NCI-H1436 (cell line): Measurements from ENCODE around the gene VAC14.
A peak's percentile ranks its signal among the peaks of the same experiment; 100 is the strongest.

Experiments
- DNase-seq: peaks from one replicate; lab custom pipeline; 2025; lab: John Stamatoyannopoulos, UW

The VAC14 gene

DNA sequence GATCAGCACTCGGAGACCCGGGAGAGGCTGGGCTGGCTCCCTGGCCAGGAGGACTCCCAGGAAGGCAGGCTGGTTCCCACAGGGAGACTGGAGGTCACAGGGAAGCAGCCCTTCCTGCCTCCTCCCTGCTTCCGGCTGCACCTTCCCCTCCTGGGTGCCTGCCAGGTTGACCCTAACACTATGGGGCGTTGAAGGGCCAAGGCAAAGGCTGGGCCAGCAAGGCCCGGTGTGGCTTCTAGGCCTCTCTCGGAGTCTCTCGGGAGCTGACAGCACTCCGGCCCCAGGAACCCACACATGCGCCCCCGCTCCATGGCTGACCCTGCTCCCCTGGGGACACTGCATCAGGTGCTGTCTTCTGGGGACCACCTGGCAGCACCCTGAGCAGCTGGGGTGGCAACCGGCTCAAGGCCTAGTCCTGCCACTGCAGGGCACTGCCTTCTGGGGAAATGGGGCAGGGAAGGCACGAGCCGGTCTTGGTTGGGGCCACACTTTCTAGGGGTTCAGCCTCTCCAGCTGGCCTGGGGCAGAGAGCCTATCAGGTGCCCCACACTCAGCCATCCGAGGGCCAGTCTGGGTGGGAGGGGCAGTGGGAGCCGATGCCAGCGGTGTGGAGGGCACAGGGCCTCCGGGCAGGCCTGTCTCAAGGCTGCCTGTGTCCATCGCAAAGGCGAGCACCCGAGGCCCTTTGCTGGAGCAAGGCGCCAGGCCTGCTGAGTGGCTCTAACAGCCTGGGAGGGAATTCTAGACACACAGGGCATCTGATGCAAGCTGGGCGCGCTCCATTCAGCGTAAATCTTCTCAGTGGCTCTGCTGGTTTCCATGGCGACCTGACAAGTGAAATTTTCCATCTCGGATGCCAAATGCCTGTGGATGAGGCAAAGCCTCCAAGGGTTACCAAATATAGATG, 109.5 kb downstream of the VAC14 start:
- no peak for DNase-seq

DNA sequence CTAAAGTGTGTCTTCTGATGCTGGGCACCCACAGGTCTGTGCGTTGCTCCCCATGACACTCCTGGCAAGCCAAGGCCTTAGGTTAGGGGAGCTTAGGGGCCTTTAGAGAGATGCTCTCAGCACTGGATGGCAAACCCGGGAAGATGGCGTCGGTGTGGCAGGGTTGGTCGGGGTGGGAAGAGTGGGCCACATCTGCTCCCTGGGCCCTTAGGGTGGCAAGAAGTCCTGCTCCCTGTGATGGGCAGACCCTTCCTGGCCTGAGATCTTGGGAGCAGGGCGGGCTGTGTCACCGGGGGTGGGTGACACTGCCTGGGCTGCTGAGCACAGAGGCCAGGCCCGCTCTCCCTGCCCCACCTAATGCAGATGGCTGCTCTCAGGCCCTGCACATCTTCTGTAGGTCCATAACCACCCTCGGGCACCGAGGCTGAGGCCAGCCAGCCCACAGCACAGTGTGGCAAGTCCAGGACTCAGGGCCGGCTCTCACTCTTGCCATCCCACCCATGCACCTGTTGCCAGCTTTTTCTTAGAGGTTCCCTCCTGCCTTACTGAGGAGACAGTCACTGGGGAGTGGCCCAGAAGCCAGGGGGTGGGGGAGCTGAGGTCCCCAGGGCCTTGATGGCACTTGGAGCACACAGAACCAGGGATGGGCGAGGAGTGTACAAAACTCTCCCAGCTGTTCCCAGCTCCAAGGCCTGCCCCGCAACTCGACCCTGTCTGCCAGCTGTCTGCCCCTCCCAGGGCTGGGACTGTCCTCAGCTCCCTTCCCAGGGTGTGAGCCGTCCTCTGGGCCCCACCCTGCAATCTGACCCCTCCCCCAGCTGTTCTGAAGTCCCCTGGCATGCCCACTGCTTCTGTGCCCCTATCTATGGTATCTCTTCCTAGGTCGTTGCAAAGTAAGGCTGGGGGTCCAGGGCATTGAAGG, 110.7 kb downstream of the VAC14 start:
- DNase-seq = no peak

DNA sequence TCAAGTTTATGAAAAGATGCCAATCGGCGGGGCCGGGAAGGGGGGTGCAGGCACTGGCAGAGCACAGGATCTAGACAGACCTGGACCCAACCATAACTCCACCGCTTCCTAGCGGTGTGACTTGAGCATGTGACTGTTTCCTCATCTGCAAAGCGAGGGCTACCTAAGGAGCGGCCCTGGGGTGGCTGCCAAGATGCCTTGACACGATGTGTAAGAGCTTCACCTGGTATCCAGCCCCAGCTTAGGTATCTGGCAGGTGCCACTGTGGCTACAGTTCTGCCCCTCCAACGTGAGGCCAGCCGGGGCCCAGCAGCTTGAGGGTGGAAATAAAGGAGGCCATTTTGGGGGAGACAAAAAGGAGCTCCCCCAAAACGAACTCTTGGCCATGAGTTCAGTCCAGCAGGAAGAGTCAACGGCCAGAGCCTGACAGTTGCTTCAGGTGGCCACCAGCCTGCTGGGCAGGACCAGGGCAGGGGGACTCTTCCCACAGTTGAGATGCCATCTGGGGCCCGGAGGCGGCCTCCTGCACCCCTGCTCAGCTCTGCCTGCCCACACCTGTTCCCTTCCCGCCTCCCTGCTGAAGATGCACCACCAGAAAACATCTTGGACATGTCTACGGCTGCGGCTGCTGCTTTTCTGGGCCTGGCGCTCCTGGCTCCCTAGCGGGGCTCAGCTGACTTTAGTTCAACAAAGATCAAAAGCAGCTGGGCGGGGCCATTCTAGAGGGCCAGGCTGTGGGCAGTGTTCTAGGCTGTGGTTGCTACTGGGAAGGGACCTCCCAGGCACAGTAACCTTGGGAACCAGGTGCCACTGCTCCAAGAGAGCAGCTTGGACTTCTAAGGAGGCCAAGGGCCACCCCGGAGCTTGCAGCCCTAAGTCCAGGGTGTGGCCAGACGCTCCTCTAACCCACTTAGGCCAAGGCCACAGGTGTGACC, 111.7 kb downstream of the VAC14 start:
- no peak for DNase-seq

DNA sequence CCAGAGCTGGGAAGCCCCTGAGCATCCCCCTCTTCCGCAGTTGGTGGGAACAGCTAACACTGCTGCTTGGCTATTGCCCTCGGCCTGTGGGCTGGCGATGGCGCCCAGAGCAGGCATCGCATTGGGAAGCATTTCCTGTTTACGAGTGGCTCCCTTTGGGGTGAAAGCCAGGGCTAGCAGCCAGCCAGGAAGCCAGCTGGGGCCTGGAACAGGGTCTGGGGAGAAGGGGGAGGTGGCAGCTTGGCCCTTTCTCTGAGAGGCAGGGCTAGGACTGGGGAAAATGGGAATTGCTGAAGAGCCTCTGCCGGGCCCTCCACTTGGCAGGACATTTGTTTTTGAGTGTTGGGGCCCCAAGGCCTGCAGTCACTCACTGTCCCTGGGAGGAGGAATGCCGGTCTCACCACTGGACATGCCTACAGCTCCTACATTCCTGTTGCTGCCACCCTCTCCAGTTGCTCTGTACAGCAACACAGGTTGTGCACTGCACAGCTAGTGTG, 112.7 kb downstream of the VAC14 start:
- no peak for DNase-seq

DNA sequence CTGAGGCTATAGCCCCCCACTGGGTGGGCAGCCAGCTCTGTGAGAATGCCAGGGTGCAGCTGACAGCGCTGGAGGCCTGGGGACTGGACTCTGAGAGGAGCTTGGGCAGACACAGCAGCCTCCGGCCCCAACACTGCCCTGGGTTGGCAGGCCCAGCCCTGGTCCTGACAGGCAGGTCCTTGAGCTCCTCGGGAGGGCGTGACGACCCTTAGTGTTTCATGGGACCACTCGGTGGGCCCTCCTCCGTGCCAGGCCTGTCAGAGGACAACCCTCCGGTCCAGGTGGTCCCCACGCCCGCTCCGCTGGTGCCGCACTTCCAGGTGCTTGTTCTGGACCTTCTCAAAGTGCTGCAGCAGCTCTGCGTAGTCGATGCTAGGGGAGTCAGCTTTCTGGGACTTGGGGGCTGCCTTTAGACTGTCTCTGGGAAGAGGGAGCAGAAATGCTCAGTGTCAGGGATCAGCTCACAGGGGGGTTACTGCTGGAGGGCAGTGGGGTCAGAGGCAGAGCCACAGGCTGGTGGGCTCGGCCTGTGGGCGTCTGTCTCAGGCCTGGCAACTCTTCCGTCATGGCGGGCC, 113.2 kb downstream of the VAC14 start:
- DNase-seq = no peak

DNA sequence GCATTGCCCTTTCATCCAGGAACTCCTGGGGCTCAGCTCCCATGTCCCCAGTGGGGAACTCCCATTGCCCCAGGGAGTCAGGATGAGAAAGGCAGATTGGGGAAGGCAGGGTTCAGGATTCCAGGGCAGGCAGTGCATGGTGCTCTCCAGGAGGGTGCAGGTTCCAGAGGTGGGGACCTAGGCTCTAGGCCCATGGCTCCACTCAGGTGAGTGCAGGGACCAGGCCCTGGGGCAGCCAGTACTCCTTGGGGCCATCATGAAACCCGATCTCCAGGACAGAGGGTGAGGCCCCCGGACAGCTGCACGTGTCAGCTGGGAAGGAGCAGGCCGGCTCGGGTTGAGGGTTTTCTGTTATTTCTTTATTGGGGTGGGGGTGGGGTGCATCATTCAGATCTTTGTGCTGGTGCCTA, 113.9 kb downstream of the VAC14 start:
- no peak for DNase-seq

DNA sequence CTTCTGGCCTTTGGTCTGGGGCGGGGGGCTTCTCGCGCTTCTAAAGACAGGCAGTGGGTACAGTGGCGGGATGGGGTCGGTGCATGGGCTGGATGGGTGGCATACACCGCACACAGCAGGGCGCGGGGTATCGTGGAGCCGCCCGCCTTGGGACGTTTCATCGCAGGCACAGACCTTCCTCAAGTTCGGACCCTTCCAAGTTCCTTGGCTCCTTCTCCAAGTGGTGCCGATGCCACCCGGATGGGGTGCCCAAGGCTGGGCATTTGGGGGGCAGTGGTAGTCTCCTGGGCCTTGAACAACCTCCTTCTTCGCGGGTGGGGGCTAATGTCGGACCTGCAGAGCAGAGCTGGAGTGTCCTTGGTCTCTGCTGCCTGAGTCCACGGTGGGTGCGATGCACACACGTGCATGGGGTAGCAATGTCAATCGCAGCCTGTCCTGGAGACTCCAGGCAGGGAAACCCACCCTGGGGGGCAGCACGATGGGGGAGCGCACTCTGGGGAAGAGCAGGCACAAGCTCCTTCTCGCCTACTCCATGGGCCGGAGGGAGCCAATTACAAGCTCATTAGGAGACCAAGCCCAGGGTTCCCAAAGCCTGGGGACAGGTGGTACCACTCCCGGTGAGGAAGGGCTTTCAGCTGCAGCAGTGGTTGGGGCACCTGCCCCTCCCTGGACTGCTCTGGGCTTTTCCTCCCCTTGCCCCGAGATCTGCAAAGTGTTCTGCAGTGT, 114.4 kb downstream of the VAC14 start:
- DNase-seq = no peak

DNA sequence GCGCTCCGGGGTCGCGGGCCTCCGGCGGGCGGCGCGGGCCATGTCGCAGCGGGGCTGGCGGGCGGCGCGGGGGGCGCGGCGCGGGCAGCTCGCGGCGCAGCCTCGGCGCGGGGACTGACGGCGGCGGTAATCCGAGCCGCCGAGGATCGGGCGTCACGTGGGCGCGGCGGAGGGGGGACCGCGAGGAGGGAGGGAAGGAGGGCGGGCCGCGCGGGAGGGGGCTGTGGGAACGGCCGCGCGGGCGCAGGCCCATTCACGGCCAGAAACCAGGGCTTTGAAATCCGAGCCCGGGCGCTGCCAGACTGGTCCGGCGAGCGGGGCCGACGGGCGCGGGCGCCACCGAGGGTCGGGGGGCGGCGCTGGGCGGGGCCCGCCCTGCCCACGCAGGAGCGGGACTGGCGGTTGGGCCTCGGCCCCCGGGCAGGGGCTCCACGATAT, 115.0 kb downstream of the VAC14 start, which contains the start of gene MTSS2:
Gene MTSS2 (minus strand): TSS at position 116 of the 438 bp plus-strand sequence. CDS start 262 bp downstream, outside the sequence.
- DNase-seq = peak; percentile 74

DNA sequence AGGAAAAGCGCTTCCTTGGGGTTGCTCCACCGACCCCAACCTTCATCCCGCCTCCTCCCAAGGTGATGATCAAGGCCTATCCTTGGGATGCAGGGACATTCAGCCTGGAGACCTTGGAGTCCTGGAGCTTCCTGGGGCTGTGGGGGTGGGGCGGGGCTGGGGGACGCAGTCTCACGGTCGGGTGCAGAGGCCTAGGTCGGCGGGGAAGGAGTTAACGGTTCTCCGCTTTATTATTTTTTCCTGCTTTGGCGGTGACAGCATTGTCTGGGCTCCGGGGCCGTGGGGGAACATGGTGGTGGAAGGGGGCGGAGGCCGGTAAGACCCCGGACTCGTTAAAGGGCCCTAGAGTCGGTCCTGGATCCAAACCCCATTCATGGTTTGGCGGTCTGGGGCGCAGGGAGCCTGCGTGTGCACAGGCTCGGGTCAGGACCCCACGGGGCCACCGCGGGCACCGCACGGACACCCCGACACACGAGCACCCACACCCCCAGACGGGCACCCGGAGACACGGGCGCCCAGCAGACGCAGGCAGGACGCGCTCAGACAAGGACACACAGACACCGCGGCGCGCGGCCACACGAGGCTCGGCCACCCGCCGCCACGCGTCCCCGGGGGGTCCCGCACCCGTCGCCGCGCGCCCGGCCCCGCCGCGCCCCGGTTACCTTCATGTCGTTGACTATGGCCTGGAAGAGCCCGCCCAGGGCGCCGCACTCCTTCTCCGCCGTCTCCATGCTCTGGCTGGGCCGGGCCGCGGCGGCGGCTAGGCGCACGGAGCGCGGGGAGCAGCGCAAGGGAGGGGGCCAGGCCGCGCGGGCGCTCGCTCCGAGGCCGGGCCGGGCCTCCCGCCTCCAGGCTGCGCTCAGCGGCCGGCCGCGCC, 115.7 kb downstream of the VAC14 start:
- DNase-seq = no peak

DNA sequence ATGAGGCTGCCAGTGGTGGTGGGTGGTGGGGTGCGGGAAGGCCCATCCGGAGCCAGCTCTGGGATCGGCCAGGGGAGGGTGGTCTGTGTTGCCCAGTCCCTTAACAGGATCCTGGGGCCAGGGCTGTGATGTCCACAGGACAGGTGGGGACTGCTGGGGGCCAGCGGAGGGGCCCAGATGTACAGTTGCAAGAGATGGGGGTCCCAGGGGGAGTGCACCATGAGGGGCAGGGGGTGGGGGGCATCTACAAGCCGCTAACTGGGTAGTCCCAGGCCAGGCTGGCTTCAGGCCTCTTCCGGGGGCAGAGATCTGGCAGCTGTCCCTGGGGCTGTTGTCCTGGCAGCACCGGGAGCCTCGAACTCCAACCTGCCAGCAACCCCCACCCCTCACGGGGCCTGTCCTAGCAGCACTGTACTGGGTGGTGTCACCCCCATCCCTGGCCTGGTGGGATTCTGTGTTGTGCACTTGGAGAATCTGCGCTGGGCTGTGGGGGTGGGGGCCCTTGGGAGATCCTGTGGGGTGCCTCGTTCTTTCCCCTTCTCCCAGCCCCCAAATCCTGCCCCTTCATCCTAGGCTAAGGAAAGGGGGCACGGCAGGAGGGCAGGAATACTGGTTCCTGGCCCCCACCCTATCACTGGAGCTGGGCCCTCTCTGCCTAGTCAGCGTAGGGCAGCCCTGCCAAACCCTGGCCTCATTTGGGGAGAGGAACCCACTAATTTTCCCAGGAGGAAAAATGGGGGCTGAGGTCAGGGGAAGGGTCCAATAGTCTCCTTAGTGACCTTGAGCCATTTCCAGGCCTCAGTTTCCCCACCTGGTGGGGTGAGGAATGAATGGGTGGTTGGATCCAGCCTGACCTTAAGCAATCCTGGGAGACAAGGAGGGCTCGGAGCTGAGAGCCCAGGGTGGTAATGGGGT, 116.6 kb downstream of the VAC14 start:
- no peak for DNase-seq

DNA sequence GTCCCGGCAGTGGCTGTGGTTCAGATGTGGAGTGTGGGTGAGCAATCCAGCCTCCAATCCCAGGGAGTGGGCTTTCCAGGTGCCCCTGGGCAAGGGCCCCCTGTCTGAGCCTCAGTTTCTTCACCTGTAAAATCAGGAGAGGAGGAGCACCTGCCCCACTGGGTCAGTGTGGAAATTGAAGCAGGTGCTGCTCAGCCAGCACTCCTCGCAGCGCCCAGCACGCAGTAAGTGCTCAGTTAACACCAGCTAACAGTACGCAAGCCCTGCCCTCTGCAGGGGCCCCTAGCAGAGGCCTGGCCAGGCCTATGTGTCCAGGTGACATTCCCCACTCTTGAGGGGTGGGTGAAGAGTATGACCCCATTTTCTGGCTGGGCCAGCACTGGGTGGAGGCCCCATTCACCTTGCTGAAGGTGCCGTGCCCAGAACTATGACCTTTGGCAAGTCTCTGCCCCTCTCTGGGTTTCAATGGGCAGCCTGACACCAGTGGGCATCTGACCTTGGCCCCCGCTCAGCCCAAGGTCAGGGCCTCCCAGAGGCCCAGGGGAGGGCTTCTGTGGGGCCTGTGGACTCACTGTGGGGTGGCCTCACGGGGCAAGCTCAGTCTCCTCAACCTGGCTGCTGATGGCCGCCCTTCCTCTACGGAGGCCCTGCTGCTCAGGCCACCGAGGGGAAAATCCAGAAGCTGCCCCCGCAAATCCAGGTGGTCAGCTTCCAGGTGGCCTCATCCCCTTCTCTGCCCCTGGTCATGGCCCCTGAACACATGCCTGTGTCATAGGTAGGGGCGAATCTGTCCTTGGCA, 117.6 kb downstream of the VAC14 start:
- DNase-seq = no peak

DNA sequence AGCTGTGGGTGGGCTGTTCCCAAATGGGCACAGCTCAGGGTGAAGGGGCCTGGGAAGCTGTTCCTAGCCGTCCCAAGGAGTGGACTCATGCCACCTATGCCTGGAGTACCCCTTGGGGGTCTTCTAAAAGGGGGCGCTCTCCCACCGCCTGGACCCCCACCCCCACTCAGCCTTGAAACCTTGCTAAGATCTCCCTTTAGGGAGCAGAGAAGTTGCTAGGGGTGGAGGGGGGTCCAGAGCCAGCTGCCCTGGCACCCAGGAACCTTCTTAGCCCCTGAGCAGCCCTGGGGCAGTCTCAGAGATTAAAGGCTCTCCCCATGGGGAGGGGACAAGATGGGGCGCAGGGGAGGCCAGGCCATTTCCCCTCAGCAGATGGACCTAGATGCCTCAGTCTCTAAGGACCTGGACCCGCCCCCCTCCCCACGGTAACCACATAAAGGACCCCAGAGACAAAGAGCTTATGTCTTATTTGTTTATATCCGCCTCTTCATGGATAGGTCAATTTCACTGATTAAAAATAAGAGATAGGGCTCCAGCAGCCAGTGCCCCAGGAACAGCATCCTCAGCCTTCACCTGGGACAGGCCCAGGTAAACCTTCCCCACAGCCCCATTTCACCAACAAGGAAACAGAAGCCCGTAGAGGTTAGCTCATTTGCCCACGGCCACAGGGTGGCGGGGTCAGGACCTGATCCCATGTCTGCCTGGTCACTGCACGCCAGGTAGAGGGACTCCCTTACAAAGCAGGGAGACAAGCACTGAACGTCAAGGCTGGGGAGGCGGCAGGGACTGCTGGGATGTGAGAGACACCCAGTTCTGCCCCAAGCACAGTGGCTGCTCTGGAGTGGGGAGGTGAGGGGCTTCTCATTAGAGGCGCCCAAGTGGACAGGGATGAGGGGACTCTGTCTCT, 118.5 kb downstream of the VAC14 start:
- no peak for DNase-seq

DNA sequence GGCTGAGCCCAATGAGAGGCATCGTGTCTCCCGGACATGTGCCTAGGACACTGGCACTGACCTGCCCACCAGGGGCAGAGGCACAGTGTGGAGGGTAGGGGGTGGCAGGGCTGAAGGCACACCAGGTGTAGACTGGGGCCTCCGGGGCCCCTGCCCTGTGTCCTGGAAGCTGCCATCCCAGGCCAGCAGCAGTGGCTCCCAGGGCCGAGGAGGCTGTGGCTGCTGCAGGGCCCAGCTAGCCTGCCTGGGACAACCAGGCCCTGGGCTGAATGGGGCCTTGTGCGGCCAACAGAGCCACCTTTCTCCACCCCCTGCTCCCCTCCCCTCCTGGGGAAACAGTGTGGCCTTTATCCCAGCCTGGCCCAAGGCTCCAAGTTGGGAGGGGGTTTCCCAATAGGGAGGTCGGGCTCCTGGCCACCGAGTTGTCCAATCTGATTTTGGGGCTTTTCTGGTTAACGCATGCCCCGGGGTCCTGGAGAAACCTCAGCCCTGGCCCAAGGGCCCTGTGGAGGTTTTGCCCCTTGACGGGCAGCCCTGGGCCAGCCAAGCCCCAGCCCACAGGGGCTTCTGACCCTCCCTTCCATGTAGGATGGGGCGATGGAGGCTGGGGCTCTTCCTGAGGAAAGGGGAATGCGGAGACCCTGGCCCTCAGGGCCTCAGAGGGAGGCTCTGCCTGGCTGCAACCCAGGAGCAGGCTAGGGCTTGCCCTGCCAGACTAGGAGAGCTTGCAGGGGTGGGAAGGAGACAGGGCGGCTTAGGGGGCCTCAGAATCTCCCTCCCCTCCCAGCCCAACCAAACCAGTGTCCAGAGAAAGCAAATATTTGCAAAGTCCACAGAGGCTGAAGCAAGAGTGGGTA, 119.3 kb downstream of the VAC14 start:
- DNase-seq = no peak

DNA sequence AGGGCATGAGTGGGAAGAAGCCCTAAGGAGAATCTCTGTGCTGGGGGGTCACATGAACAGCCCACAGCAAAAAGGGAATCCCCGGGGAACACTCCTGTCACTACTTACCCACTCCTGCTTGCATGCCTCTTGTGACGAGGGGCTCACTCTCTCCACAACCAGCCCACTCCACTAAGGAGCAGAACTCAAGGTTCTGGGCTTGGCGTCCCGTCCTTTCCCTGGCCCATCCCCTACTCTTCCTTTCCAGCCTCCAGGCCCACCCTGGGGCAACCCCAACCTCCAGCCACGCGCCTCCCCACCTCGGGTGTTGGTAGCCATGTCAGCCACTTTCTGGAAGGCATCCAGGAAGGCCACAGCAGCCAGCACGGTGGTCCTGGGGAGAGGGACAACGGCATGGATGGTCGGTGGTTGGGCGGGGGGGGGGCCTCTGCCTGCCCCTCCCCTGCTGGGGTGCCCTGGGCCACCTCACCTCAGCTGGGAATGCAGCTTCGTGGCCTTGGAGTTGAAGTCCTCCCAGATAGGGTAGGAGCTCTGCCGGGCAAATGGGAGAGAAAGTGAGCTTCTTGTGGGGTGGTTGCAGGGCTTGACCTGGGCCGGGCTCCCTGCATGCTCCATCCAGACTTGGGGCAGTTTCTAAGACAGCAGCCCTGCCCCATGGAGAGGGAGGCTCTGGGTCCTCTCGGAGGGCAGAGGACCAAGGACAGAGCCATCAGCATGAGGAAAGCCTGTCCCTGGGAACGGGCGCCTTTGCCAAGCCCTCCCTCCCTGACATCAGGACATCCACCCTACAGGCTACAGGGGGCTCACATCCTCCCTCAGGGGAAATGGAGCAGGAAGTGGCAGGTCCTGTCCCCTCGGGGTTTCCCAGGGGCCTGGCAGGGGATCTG, 120.2 kb downstream of the VAC14 start:
- no peak for DNase-seq
